TTC549 (cell line): Measurements from ENCODE around the gene ZNF296.
"Not testable (repeated sequence)": the region's sequence is repeated elsewhere in the genome, so short reads cannot be mapped to it uniquely, and the experiment has no call there.

Source experiments
- FAIRE-seq: peaks from 2 replicates; lab custom pipeline; 2012; peaks lifted over from hg19 to GRCh38; lab: Jason Lieb, UNC

ZNF296 gene

GRCh38 chr19:45076029-45076850 lies at the start of gene ZNF296:
Gene ZNF296, minus strand, starts transcription at chr19:45076478. Its CDS starts 105 bp downstream, at chr19:45076373.
- no peak for FAIRE-seq

- no peak for FAIRE-seq
These were observed 49.1 kb upstream of the ZNF296 start for GRCh38 chr19:45125360-45125759.

DNA sequence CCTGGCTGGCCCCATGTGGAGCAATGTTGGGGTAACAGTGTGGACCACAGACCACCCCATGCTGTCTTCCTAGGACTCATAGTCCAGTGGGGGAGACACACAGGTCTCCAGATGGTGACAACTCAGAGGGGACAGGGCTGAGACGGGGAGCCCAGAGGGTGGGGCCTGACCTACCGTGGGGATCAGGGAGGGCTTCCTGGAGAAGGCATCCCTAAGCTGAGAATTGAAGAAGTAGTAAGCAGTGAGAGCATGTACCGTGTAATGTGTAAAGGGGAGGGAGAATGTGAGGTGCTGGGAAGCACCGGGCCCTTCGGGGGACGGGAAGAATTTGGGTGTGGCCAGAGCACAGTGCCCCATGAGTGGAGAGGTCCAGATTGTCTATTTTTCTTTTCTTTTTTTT lies 47.7 kb upstream of the ZNF296 start:
- no peak for FAIRE-seq

GRCh38 chr19:45123440-45123850 lies 47.2 kb upstream of the ZNF296 start:
- FAIRE-seq, result no peak

DNA sequence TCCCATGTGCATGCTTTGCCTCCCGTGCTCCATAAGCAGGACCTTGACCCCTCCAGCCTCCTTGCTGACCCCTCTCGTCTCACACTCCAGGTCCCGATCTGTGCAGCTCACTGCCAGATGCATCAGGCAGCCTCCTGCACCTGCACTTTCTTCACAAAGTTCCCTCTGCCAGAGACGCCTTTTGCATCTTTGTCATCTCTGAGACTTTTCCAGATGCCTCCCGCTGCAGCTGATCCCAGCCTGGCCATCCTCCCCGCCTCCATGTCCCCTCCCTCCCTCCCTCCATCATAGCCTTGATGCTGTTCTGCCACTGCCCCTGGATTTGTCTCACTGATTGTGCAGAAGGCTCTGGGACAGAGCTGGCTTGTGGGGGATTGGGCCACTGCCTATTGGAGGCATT lies 46.6 kb upstream of the ZNF296 start:
- FAIRE-seq, result no peak

DNA sequence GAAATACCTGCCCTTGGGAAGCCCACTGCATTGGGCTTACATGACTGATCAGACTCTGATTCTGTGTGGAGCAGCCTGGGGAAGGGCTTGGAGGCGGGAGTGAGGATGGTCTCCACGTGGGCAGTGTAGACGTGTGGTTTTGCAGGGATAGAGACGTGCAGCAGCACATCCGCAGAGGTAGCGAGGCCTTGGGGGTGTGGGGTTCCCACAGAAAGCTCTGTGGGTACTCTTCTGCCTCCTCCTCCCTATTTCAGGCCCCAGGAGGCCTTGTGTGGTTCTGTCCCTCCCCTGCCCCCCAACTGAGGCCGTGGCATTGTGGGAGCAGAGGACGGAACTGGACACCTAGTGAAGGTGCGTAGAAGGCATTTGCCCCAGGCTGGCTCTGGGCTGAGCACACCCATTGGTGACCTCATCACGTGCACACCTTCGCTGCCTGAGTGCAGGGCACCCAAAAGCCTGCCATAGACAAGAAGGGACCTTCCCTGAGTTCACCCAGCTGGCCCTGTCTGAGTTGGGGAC lies 45.6 kb upstream of the ZNF296 start:
- no peak for FAIRE-seq

- FAIRE-seq, result no peak
These were observed 43.3 kb upstream of the ZNF296 start for GRCh38 chr19:45119582-45119981.

GRCh38 chr19:45118591-45119355 lies 42.5 kb upstream of the ZNF296 start:
- not testable (repeated sequence) for FAIRE-seq

- FAIRE-seq, result no peak
These were observed 41.8 kb upstream of the ZNF296 start for GRCh38 chr19:45118106-45118505.

DNA sequence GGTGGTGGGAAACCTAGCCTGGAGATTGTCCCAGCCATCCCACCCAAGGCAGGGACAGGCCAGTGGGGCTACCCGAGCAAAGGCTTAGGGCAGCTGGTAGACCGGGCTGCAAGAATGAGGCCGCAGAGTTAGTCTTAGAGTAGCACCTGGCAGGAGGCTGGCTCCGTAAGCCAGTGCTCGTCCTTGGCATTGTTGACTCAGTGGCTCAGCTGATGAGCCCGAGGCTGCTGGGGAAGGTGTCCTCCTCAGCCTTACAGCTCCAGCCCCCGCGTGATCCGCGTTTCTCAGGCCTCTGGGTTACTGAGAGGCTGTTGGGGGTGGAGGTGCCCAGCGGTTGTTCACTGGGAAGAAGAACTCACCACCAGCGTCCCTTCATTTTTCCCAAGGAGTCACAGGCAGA lies 41.4 kb upstream of the ZNF296 start:
- FAIRE-seq, result no peak

DNA sequence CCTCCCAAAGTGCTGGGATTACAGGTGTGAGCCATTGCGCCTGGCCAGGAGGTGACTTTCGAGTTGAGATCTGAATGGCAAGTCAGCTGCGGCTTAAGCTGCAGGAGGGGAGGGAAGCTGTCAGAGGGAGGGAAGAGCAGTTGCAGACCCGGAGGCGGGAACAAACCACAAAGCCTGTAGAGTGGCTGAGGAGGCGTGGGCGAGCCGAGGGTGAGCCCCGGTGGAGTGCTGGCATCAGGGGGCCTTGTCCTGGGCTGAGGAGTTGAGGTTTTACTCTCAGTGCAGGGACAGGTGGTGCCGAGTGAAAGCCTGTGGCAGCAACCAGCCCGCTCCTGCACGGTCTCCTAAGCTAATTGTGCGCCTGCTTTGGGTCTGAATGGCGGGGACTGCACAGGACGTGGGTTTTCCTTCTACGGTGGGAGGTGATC lies 40.9 kb upstream of the ZNF296 start:
- no peak for FAIRE-seq

- FAIRE-seq, result no peak
These were observed 39.7 kb upstream of the ZNF296 start for GRCh38 chr19:45115809-45116615.

DNA sequence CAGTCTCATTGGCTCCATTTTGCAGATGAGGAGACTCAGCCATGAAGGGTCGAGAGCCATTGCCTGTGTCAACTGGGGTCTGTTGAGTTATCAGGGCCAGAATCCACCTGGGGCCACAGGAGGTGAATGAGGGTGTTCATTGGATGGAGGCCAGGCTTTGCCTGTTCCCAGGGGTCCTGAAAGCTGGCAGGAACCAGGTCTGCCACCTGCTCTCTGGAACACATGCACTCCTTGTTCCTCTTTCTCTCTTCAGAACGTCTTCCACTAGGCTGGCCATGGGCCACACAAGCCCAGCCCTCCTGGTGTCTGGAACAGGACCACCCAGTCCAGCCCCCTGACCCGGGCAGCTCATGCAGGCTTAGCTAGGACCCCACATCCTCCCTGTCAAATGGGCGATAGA lies 37.8 kb upstream of the ZNF296 start:
- FAIRE-seq, result no peak

- no peak for FAIRE-seq
These were observed 37.4 kb upstream of the ZNF296 start for GRCh38 chr19:45113628-45114027.

GRCh38 chr19:45112111-45112827 lies 36.0 kb upstream of the ZNF296 start:
- FAIRE-seq, result no peak

DNA sequence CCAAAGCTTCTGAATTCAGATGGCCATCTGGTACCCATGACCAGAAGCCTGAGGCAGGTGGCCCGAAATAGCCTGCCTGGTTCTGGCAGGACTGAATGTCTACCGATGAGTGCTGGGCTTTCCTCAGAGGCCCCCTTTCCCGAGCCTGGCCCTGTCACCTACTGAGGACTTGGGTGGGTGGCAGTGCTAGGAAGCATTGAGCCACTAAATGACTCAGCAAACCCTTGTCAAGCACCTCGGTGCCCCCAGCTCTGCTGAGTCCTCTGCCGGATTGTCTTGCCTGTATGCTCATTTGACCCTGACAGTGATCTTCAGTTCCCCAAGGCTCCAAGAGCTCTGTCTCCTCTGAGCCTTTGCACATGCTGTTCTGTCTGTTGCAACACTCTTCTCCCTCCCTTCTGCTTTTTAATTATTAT lies 34.6 kb upstream of the ZNF296 start:
- no peak for FAIRE-seq

DNA sequence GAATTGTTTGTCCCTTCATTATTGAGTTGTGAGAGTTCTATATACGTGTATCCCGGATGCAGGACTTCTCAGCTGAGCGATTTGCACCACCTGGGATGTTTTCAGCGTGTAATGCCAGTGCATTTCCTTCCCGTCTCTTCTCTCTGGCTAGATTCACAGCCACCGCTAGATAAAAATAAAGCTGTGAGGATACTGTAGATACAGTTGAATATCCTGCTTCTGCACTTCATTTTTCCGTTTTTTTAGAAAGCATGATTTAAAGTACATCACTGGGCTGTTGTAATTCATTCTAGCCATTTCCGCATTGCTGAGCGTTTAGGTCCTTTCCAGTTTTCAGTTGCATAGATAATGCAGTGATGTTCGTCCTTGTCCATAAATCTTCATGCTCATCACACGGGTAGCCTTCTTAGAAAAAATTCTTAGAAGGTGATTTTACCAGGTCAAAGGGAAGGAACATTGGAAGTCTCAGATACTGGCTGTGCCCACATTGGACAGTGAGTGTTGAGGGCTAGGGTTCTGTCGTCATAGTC lies 31.4 kb upstream of the ZNF296 start:
- FAIRE-seq, result no peak

GRCh38 chr19:45106363-45106762 lies 30.1 kb upstream of the ZNF296 start:
- FAIRE-seq, result not testable (repeated sequence)

DNA sequence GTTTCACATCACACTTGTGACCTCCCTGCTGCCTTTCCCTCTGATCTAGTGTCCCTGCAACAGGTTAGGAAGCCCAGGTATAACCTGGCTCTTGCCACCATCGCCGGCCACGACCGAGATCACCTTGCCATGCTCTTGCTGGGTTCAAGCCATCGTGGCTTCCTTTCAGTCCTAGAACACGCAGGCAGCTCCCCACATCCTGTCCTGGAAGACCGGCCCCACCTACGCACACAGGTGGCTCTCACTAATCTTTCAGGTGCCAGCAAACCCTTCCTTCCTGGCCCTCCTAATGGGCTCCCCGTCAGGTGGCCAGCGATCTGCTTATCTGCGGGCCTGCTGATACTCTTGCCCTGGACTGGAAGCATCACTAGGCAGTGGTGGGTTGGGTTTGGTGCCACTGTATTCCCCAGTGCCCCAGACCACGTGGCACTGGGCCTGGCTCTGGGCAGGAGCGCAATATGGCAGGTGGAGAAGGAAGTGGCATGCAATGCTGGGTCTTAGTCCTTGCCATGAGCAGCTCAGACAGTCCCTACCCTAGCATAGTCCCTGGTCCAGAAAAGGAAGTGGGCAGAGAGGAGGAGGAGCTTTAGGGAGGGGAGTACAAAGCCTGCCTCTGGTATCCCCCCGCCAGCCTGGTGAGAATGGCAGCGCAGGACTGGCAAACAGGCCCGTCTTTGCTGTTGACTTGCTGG lies 28.5 kb upstream of the ZNF296 start:
- FAIRE-seq, result no peak

DNA sequence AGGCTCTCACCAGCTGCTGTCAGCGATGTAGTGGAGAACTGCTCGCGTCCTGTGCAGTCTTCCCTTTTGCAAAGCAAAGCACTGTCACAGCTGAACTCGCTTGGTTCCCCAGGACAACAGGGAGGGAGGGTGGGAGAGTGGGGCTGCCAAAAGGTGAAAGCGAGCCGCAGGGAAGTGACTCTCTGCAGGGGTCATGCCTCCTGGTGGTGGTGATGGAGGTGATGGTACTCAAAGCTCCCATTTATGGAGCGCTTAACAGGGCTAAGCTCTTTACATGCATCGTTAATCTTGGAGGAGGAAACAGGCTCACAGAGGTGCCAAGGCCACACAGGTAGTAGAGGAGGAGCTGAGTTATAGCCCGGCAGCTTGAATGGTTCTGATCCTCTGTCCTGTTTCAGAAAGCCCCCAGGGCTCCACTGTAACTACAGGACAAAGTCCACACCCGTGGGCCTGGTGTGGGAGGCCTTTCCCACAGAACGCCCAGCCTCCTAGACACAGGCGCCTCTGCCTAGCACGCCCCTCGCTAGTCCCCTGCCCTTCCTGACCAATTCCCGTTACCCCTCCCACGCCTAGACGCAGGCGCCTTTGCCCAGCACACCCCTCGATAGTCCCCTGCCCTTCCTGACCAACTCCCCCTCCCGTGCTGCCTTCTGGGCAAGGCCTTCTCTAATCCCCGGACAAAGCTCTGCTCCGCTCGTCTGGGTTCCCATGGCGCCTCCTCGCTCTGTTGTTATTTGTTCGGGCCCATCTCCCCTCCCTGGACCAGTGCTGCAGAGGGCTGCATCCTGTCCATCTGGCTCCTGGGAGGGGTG lies 27.4 kb upstream of the ZNF296 start:
- no peak for FAIRE-seq
